CD4-positive, alpha-beta T cell treated with Interleukin-15 for 1 hour (primary cell): ENCODE results near the gene NPIPB8.
"Not testable (repeated sequence)": the region's sequence is repeated elsewhere in the genome, so short reads cannot be mapped to it uniquely, and the experiment has no call there.

Source experiments
- DNase-seq: peaks from one replicate; pipeline ENCODE4 v3.0.0-alpha.2; 2020

NPIPB8 gene

GRCh38 chr16:28607116-28607623 is 30.7 kb upstream of the NPIPB8 start:
- no peak for DNase-seq

GRCh38 chr16:28607681-28608495 is 30.0 kb upstream of the NPIPB8 start:
- DNase-seq = not testable (repeated sequence)

- DNase-seq = not testable (repeated sequence)
These were observed 29.4 kb upstream of the NPIPB8 start for GRCh38 chr16:28608496-28608808.

- DNase-seq = not testable (repeated sequence)
These were observed 28.8 kb upstream of the NPIPB8 start for GRCh38 chr16:28608867-28609596.

- no peak for DNase-seq
These were observed 28.0 kb upstream of the NPIPB8 start, which contains the start of gene SULT1A1 for GRCh38 chr16:28609631-28610594. TSS of gene SULT1A1 (minus strand) at chr16:28610044. CDS start at chr16:28608855, 1,189 bp downstream.

GRCh38 chr16:28610595-28611191 is 27.2 kb upstream of the NPIPB8 start:
- DNase-seq = no peak

GRCh38 chr16:28612359-28613280 is 25.2 kb upstream of the NPIPB8 start:
- DNase-seq = not testable (repeated sequence)

GRCh38 chr16:28613912-28614311 is 24.0 kb upstream of the NPIPB8 start:
- DNase-seq = not testable (repeated sequence)

- DNase-seq = not testable (repeated sequence)
These were observed 23.3 kb upstream of the NPIPB8 start for GRCh38 chr16:28614561-28614960.

- DNase-seq = peak; percentile 39
These were observed 22.2 kb upstream of the NPIPB8 start for GRCh38 chr16:28615486-28616223.

- DNase-seq = not testable (repeated sequence)
These were observed 21.7 kb upstream of the NPIPB8 start for GRCh38 chr16:28616224-28616577.

GRCh38 chr16:28616636-28617035 is 21.2 kb upstream of the NPIPB8 start:
- no peak for DNase-seq

GRCh38 chr16:28617874-28618273 is 20.0 kb upstream of the NPIPB8 start:
- no peak for DNase-seq

GRCh38 chr16:28620316-28620715 is 17.5 kb upstream of the NPIPB8 start:
- DNase-seq = not testable (repeated sequence)

- no peak for DNase-seq
These were observed 16.2 kb upstream of the NPIPB8 start for GRCh38 chr16:28621481-28622155.

- not testable (repeated sequence) for DNase-seq
These were observed 15.2 kb upstream of the NPIPB8 start for GRCh38 chr16:28622532-28623171.

GRCh38 chr16:28623172-28623711 is 14.6 kb upstream of the NPIPB8 start:
- peak; percentile 58 for DNase-seq

GRCh38 chr16:28630905-28631304 is 7.0 kb upstream of the NPIPB8 start:
- DNase-seq = not testable (repeated sequence)
